ENCODE data around the gene SPDYE2B. TPM values are rescaled to one million over a fixed set of nuclear protein-coding genes. Genes with fewer than 3 reads are reported as not detected.

Gene SPDYE2B
- total RNA-seq, 1 experiment from 2014 or later: not detected

Other genes starting within 250 kb of the SPDYE2B start
- 18.3 and 27.0 TPM in 2 replicates for gene ORAI2, start 216.7 kb upstream of the SPDYE2B start, total RNA-seq (2014; rRNA removed; shearing (Covaris generic))
- 26.4 and 27.4 TPM in 2 replicates for gene ALKBH4, start 185.5 kb upstream of the SPDYE2B start, total RNA-seq (2014; rRNA removed; shearing (Covaris generic))
- 43.3 and 66.3 TPM in 2 replicates for gene LRWD1, start 185.3 kb upstream of the SPDYE2B start, total RNA-seq (2014; rRNA removed; shearing (Covaris generic))
- 17.8 and 44.1 TPM in 2 replicates for gene POLR2J, start 171.4 kb upstream of the SPDYE2B start, total RNA-seq (2014; rRNA removed; shearing (Covaris generic))
- gene RASA4B, start 132.5 kb upstream of the SPDYE2B start, total RNA-seq (2014; rRNA removed; shearing (Covaris generic)): 4.0 and 9.5 TPM in 2 replicates
- 0.24 and 1.6 TPM in 2 replicates for gene UPK3BL2, start 106.6 kb upstream of the SPDYE2B start, total RNA-seq (2014; rRNA removed; shearing (Covaris generic))
- gene SPDYE2, start 99.1 kb upstream of the SPDYE2B start, total RNA-seq (2014; rRNA removed; shearing (Covaris generic)): not detected in 2 replicates
- 15.7 and 21.3 TPM in 2 replicates for gene POLR2J3, start 77.7 kb upstream of the SPDYE2B start, total RNA-seq (2014; rRNA removed; shearing (Covaris generic))
- gene RASA4, start 33.6 kb upstream of the SPDYE2B start, total RNA-seq (2014; rRNA removed; shearing (Covaris generic)): 15.4 and 19.4 TPM in 2 replicates
- 20.9 and 21.2 TPM in 2 replicates for gene UPK3BL1, start 7.5 kb upstream of the SPDYE2B start, total RNA-seq (2014; rRNA removed; shearing (Covaris generic))
- gene POLR2J2, start 21.3 kb downstream of the SPDYE2B start, total RNA-seq (2014; rRNA removed; shearing (Covaris generic)): 1.3 and 1.4 TPM in 2 replicates
- 6.9 and 10.1 TPM in 2 replicates for gene FAM185A, start 98.7 kb downstream of the SPDYE2B start, total RNA-seq (2014; rRNA removed; shearing (Covaris generic))